ENCODE data around the gene SBK2.

Gene SBK2

GRCh38 chr19:55536366-55536765, 567 bp downstream of the SBK2 start:
- no peak for TF ChIP-seq CTCF (IDR thresholded peaks at IDR 0.05)

DNA sequence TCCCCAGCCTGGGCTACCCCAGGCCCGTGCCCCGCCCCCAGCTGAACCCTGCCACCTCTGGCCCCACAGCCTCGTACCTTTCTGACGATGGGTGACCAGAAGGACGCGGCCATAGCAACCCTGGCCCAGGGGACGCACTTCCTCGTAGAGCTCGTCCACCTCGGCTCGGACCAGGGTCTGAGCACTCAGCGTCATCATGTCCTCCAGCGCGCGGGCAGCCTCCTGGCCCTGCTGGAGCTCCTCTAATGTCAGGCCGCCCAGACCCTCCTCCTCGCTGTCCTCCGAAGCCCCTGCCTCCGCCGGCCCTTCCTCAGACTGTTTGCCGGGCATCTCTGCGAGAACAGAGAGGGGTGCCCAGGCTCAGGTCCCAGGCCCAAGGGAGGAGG, 975 bp downstream of the SBK2 start:
- TF ChIP-seq CTCF (IDR thresholded peaks at IDR 0.05): no peak

DNA sequence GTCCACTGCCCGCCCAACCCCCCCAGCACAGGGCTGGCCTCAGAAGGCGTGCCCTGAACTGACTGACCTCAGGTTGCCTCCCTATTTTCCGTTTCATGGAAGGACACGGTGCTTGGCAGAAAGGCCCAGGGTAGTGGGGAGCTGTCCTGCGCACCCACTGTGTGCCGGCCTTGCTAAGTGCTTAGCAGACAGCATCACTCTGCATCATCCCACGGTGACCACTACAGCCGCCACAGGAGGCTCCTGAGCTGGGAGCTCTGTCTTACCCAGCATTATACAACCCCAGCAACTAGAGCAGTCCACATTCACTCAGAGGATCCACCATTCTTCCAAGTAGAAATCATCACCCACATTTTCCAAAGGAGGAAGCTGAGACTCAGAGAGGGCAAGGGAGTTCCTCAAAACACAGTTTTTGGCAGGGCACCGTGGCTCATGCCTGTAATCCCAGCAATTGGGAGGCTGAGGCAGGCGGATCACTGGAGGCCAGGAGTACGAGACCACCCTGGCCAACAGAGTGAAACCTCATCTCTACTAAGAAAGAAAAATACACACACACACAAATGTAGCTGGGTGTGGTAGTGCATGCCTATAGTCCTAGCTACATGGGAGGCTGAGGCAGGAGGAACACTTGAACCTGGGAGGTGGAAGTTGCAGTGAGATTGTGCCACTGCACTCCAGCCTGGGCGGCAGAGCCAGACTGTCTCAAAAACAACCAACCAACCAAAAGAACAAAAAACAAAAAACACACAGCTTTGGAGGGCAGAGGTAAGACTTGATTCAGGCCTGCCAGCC, 1.6 kb downstream of the SBK2 start:
- no peak for TF ChIP-seq CTCF (IDR thresholded peaks at IDR 0.05)

DNA sequence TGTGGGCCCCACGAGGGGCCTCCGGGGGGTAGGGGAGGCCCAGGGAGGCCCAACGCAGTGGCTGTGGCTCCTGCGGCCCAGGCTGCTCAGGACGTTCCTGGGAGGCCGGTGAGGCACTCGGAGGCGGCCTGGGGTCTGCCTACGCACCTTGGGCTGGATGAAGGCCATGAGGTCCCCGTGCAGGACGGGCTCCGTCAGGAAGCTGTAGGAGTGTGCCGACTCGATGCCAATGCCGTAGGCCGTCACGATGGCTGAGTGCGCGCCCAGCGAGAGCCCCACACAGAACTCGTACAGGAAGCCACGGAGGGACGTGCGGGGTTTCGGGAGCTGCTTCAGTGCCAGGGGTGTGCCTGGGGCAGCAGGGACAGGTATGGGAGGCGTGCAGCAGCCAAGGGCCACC, 5.9 kb downstream of the SBK2 start:
- no peak for TF ChIP-seq CTCF (IDR thresholded peaks at IDR 0.05)

GRCh38 chr19:55529636-55530234, 7.2 kb downstream of the SBK2 start:
- no peak for TF ChIP-seq CTCF (IDR thresholded peaks at IDR 0.05)

DNA sequence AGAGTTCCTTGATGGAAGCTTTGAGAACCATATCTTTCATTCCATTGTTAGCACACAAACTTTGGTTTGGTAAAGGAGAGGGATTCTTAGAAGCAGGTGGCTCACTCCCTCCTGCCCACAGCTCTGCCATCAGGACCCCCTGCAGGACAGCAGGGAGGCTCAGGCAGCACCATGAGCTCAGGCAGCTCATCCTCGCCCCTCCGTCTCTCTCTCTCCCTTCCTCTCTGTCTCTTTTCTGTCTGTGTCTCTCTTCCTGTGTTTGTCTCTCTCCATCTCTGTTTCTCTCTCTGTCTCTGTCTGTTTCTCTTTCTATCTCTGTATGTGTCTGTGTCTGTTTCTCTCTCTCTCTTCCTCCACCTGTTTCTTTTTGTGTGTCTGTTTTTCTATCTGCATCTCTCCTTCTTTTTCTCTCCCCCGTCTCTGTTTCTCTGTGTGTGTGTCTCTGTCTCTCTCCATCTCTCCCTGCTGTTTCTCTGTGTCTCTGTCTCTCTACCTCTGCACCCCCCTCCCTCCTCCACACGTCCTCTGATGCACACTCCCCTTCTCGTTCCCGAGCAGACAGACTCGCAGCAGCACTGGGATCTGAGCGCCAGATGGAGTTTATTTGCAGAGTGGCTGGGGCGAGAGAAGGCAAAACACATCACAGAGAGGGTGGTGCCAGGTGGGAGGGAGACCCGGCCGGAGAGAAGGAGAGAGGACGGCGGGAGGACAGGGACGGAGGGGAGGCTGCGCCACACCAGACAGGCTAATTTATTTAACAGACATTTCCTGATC, 8.7 kb downstream of the SBK2 start:
- TF ChIP-seq CTCF (IDR thresholded peaks at IDR 0.05): no peak

- no peak for TF ChIP-seq CTCF (IDR thresholded peaks at IDR 0.05)
These were observed 9.5 kb downstream of the SBK2 start for GRCh38 chr19:55527197-55528029.
